Measurements from ENCODE around the gene GSN. TPM values are rescaled to one million over a fixed set of nuclear protein-coding genes. Genes with fewer than 3 reads are reported as not detected.

GSN gene
- total and polyA plus RNA-seq, 4 experiments from 2014 or later, result 1.9 to 8.7 (median 6.0) TPM

DNA sequence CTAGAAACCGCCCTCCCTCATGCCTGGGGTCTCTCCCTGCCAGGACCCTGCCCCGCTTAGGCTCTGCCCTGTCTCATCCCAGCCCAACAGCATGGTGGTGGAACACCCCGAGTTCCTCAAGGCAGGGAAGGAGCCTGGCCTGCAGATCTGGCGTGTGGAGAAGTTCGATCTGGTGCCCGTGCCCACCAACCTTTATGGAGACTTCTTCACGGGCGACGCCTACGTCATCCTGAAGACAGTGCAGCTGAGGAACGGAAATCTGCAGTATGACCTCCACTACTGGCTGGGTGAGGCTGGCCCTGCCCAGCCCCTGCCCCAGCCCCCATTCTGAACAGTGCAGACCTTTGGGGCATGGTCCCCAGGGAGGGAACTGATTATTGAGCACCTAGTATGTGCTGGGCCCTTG, 33.9 kb downstream of the GSN start:
- peaks cover 9% of the 10 kb centered on the region for H3K4me1 ChIP-seq (ENCODE audit: insufficient read depth, low read length)
- ChIA-PET CTCF (ENCODE audit: partially characterized antibody) (interaction anchor here (1.5 kb wide), 1 partner anchor 18 kb away, joined by 6 read pairs; no protein-coding TSS in a partner anchor), POLR2A (ENCODE audit: partially characterized antibody) (no interaction called here)
- H3K9me3 ChIP-seq (ENCODE audit: control insufficient read depth in 1 of 2, low read length in 2 of 2), result no peaks in the 10 kb centered on the region
- peaks cover 14 to 16% (median 15%) of the 10 kb centered on the region in 4 donors for H3K4me1 Mint-ChIP-seq
- H3K27ac ChIP-seq (ENCODE audit: low read depth, low read length), result no peak overlapping the region
- intact Hi-C loops (cut with micrococcal nuclease), result no loop called here
- H3K27ac Mint-ChIP-seq, result peak overlapping the region in 1 of 7 donors; percentile 61
- H3K27me3 ChIP-seq (ENCODE audit: insufficient read depth, low read length), result no peaks in the 10 kb centered on the region
- DNase-seq, result no peak
- no peaks in the 10 kb centered on the region for H3K36me3 ChIP-seq (ENCODE audit: insufficient read depth, low read length)
- H3K4me3 ChIP-seq (ENCODE audit: low read length in 2 of 2), result no peak overlapping the region
- no peaks in the 10 kb centered on the region for H3K9me3 Mint-ChIP-seq
- H3K36me3 Mint-ChIP-seq, result peaks cover 0 to 19% of the 10 kb centered on the region in 2 donors
- H3K27me3 Mint-ChIP-seq, result peaks cover 10 to 15% of the 10 kb centered on the region in 2 donors
- H3K4me3 Mint-ChIP-seq, result no peak overlapping the region

DNA sequence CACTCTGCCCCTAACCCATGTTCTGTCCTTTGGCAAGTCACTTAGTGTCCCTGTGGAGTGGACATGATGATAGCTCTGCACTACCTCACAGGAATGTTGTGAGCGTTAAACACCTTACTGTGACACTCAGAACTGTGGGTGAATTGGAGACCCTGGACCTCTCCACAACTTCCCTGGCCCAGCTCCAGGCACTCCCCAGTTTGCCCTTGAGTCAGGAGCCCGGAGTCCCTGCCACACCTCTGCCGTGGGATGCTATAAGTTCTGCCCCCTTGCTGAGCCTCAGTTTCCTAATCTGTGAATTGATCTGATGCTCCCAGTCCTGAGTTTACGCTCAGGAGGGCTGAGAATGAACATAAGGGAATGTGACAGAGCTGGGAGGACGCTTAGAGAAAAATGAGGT, 34.4 kb downstream of the GSN start:
- H3K4me3 Mint-ChIP-seq, result peak overlapping the region in 1 of 8 donors; percentile 25
- H3K4me1 Mint-ChIP-seq, result peaks cover 14 to 16% (median 15%) of the 10 kb centered on the region in 4 donors
- Histone ChIP-seq H3K27me3 (ENCODE audit: insufficient read depth, low read length) (no peaks in the 10 kb centered on the region), H3K9me3 (ENCODE audit: control insufficient read depth in 1 of 2, low read length in 2 of 2) (no peaks in the 10 kb centered on the region), H3K4me3 (ENCODE audit: low read length in 2 of 2) (no peak overlapping the region), H3K27ac (ENCODE audit: low read depth, low read length) (no peak overlapping the region), H3K4me1 (ENCODE audit: insufficient read depth, low read length) (peaks cover 9% of the 10 kb centered on the region), H3K36me3 (ENCODE audit: insufficient read depth, low read length) (no peaks in the 10 kb centered on the region)
- H3K36me3 Mint-ChIP-seq, result peaks cover 0 to 19% of the 10 kb centered on the region in 2 donors
- H3K27ac Mint-ChIP-seq, result peak overlapping the region in 1 of 7 donors; percentile 61
- H3K9me3 Mint-ChIP-seq, result no peaks in the 10 kb centered on the region
- ChIA-PET CTCF (ENCODE audit: partially characterized antibody) (interaction anchor here (1.5 kb wide), 1 partner anchor 17 kb away, joined by 6 read pairs; no protein-coding TSS in a partner anchor), POLR2A (ENCODE audit: partially characterized antibody) (no interaction called here)
- peaks cover 10 to 15% of the 10 kb centered on the region in 2 donors for H3K27me3 Mint-ChIP-seq
- DNase-seq, result no peak
- intact Hi-C loops (cut with micrococcal nuclease), result no loop called here

DNA sequence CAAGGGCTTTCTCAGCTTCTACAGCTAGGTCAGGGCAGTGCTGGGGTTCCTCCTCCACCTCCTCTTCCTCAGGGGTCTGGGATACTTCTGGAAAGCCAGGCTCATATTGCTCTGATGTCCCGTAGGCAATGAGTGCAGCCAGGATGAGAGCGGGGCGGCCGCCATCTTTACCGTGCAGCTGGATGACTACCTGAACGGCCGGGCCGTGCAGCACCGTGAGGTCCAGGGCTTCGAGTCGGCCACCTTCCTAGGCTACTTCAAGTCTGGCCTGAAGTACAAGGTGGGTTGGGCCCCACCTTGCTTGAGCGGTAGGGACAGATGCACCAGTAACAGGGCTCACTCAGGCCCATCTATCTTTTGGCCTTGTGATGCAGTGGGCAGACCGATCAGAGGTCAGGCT, 34.8 kb downstream of the GSN start:
- Mint-ChIP-seq H3K27me3 (peaks cover 10 to 15% of the 10 kb centered on the region in 2 donors), H3K36me3 (peaks cover 0 to 19% of the 10 kb centered on the region in 2 donors), H3K4me1 (peaks cover 14 to 16% (median 15%) of the 10 kb centered on the region in 4 donors), H3K4me3 (no peak overlapping the region), H3K9me3 (no peaks in the 10 kb centered on the region), H3K27ac (no peak overlapping the region)
- peaks cover 9% of the 10 kb centered on the region for H3K4me1 ChIP-seq (ENCODE audit: insufficient read depth, low read length)
- intact Hi-C loops (cut with micrococcal nuclease), result no loop called here
- H3K4me3 ChIP-seq (ENCODE audit: low read length in 2 of 2), result no peak overlapping the region
- no peak overlapping the region for H3K27ac ChIP-seq (ENCODE audit: low read depth, low read length)
- DNase-seq, result no peak
- ChIA-PET CTCF (ENCODE audit: partially characterized antibody) (interaction anchor here (1.5 kb wide), 1 partner anchor 17 kb away, joined by 6 read pairs; no protein-coding TSS in a partner anchor), POLR2A (ENCODE audit: partially characterized antibody) (no interaction called here)
- no peaks in the 10 kb centered on the region for H3K9me3 ChIP-seq (ENCODE audit: control insufficient read depth in 1 of 2, low read length in 2 of 2)
- H3K27me3 ChIP-seq (ENCODE audit: insufficient read depth, low read length), result no peaks in the 10 kb centered on the region
- H3K36me3 ChIP-seq (ENCODE audit: insufficient read depth, low read length), result no peaks in the 10 kb centered on the region

DNA sequence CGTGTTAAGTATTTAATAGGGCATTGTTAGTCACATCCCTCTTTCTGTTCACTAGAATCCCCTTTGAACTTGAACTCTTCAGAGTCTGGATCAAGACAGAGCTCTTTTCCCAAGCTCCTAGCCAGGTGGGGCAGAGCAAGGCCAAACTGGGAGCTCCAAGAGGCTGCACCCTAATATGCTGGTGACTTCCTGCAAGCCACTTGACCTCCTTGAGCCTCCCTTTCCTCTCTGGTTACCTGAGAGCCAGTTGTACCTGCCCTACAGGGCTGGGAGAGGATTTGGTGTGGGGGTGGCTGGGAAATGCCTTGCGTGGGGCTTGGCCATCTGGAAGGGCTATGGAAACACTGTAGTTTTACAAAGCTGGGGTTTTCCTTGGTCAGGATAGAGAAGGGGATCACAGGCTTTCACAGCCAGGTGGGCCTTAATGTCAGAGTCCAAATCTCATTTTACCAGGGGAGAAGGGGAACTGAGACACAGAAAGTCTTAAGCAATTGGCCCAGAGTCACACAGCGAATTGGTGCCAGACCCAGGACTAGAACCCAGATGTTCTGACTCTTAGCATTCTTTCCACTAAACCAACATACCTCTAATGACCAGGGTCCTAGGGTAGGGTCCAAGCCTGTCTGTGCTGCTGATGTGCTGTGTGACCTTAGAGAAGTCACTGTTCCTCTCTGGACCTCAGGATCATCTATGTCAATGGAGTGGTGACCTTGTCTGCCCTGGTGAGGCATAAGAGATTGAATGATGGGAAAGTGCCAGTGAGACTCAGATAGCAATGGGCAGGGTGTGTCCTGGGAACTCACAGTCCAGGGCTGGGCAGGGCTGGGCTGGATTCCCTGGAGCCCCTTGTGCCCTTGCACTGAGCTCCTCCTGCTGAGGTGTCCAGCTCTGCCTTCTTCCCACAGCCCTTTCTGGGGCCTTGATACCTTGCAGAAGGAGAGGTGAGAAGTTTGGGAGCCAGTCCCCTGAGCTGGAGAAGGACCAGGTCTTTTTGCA, 35.8 kb downstream of the GSN start:
- CTCF ChIA-PET (ENCODE audit: partially characterized antibody), result interaction anchor here (1.5 kb wide), 1 partner anchor 16 kb away, joined by 6 read pairs; no protein-coding TSS in a partner anchor

DNA sequence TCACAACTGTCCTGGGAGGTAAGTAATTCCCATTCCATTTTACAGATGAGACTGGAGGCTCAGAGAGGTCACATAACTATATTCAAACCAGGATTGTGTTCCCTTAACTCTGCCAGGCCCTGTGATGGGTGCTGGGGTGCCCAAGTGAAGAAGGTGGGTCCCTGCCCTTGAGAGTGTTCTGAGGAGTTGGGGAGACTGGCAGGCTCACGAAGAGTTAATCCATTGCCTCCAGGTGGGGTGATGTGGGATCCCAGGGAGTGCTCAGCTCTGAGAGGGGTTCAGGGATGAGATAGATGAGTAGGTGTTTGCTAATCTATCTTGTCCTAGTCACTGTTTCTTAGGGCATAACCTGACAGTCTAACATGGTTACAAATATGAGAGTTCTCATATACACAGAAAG, 36.7 kb downstream of the GSN start:
- Histone ChIP-seq H3K4me3 (ENCODE audit: low read length in 2 of 2) (no peak overlapping the region), H3K36me3 (ENCODE audit: insufficient read depth, low read length) (no peaks in the 10 kb centered on the region), H3K4me1 (ENCODE audit: insufficient read depth, low read length) (no peaks in the 10 kb centered on the region), H3K9me3 (ENCODE audit: control insufficient read depth in 1 of 2, low read length in 2 of 2) (no peaks in the 10 kb centered on the region), H3K27ac (ENCODE audit: low read depth, low read length) (no peak overlapping the region), H3K27me3 (ENCODE audit: insufficient read depth, low read length) (no peaks in the 10 kb centered on the region)
- DNase-seq, result no peak
- peak overlapping the region in 1 of 7 donors; percentile 64 for H3K27ac Mint-ChIP-seq
- H3K27me3 Mint-ChIP-seq, result peaks cover 7 to 9% of the 10 kb centered on the region in 2 donors
- ChIA-PET POLR2A (ENCODE audit: partially characterized antibody) (no interaction called here), CTCF (ENCODE audit: partially characterized antibody) (no interaction called here)
- H3K36me3 Mint-ChIP-seq, result peaks cover under 1 to 19% of the 10 kb centered on the region in 2 donors
- intact Hi-C loops (cut with micrococcal nuclease), result no loop called here
- H3K4me3 Mint-ChIP-seq, result no peak overlapping the region
- H3K9me3 Mint-ChIP-seq, result no peaks in the 10 kb centered on the region
- H3K4me1 Mint-ChIP-seq, result peaks cover 7 to 8% (median 7%) of the 10 kb centered on the region in 4 donors

More for the DNA sequence above, 35.8 kb downstream of the GSN start:
- peaks cover 9 to 13% of the 10 kb centered on the region in 2 donors for H3K27me3 Mint-ChIP-seq
- Histone ChIP-seq H3K36me3 (ENCODE audit: insufficient read depth, low read length) (no peaks in the 10 kb centered on the region), H3K4me1 (ENCODE audit: insufficient read depth, low read length) (peaks cover 6% of the 10 kb centered on the region), H3K27me3 (ENCODE audit: insufficient read depth, low read length) (no peaks in the 10 kb centered on the region), H3K4me3 (ENCODE audit: low read length in 2 of 2) (no peak overlapping the region), H3K9me3 (ENCODE audit: control insufficient read depth in 1 of 2, low read length in 2 of 2) (no peaks in the 10 kb centered on the region), H3K27ac (ENCODE audit: low read depth, low read length) (no peak overlapping the region)
- no peak overlapping the region for H3K27ac Mint-ChIP-seq
- H3K36me3 Mint-ChIP-seq, result peaks cover 0 to 19% of the 10 kb centered on the region in 2 donors
- no peak overlapping the region for H3K4me3 Mint-ChIP-seq
- intact Hi-C loops (cut with micrococcal nuclease), result no loop called here
- POLR2A ChIA-PET (ENCODE audit: partially characterized antibody), result no interaction called here
- H3K4me1 Mint-ChIP-seq, result peaks cover 9 to 13% (median 11%) of the 10 kb centered on the region in 4 donors
- no peaks in the 10 kb centered on the region for H3K9me3 Mint-ChIP-seq
- no peak for DNase-seq

DNA sequence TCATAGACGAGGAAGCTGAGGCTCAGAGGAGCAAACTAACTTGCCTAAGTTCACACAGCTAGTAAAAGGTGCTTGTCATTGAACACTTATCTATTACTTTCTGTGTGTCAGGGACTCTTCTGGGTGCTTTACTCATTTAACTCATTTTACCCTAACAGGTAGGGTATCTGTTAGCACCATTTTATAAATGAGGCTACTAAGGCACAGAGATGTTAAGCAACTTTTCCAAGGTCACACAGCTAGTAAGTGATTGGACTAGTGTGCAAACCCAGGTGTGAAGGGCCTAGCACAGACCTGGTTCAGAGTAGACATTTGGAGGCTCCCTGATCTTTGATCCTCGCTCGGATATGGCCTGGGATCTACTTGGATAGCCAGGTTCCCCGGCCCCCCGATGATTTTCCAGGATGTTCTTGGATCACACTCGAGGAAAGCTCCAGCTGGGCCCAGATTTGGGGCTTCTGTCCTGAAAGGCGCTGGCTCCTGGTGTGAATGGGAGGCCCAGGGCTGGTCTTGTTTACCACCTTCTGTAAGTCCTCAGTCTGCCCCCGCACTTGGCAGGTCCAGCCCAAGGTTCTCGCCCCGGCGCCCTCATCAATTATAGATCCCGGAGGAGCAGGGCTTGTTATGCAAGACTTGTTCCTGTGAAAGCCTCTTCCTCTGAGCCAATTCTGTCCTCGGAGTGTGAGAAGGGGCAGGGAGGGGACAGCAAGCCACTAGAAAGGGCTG, 37.5 kb downstream of the GSN start:
- intact Hi-C loops (cut with micrococcal nuclease), result no loop called here
- Mint-ChIP-seq H3K27ac (no peak overlapping the region), H3K9me3 (no peaks in the 10 kb centered on the region), H3K4me1 (peaks cover 1 to 2% (median 2%) of the 10 kb centered on the region in 4 donors), H3K27me3 (peaks cover 2 to 4% of the 10 kb centered on the region in 2 donors), H3K36me3 (peaks cover 4 to 14% of the 10 kb centered on the region in 2 donors), H3K4me3 (no peak overlapping the region)
- no peaks in the 10 kb centered on the region for H3K9me3 ChIP-seq (ENCODE audit: control insufficient read depth in 1 of 2, low read length in 2 of 2)
- POLR2A ChIA-PET (ENCODE audit: partially characterized antibody), result no interaction called here
- no peaks in the 10 kb centered on the region for H3K27me3 ChIP-seq (ENCODE audit: insufficient read depth, low read length)
- DNase-seq, result no peak
- H3K27ac ChIP-seq (ENCODE audit: low read depth, low read length), result no peak overlapping the region
- no peaks in the 10 kb centered on the region for H3K36me3 ChIP-seq (ENCODE audit: insufficient read depth, low read length)
- no peaks in the 10 kb centered on the region for H3K4me1 ChIP-seq (ENCODE audit: insufficient read depth, low read length)
- H3K4me3 ChIP-seq (ENCODE audit: low read length in 2 of 2), result no peak overlapping the region
- CTCF ChIA-PET (ENCODE audit: partially characterized antibody), result interaction anchor here (1.1 kb wide), 1 partner anchor 14 kb away, joined by 4 read pairs; no protein-coding TSS in a partner anchor

DNA sequence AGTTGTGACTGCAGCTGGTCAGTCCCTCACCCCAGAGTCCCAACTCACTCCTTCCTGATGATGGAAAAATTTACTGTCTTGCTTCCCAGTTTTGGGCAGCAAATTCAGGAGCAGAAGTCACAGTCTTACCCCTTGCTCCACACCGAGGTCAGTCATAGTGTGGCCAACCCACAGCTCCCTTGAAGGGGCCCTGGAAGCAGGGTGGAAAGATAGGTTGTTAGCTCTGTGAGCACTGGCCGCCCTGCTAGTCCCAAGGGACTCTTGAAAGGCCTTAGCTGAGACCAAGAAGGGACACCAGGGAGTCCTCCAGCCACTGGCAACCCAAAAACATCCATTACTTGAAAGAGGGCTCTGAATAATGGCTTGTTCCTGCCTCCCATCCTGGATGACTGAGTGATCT, 40.0 kb downstream of the GSN start:
- CTCF ChIA-PET (ENCODE audit: partially characterized antibody), result interaction anchor here (1.2 kb wide), 1 partner anchor 12 kb away, joined by 5 read pairs; no protein-coding TSS in a partner anchor
- no peaks in the 10 kb centered on the region for H3K4me1 Mint-ChIP-seq
- DNase-seq, result no peak
- no peaks in the 10 kb centered on the region for H3K4me1 ChIP-seq (ENCODE audit: insufficient read depth, low read length)
- H3K9me3 Mint-ChIP-seq, result no peaks in the 10 kb centered on the region
- H3K36me3 ChIP-seq (ENCODE audit: insufficient read depth, low read length), result no peaks in the 10 kb centered on the region
- no peaks in the 10 kb centered on the region for H3K27me3 Mint-ChIP-seq
- POLR2A ChIA-PET (ENCODE audit: partially characterized antibody), result no interaction called here
- H3K36me3 Mint-ChIP-seq, result peaks cover 8 to 18% of the 10 kb centered on the region in 2 donors
- H3K4me3 Mint-ChIP-seq, result no peak overlapping the region
- H3K27ac ChIP-seq (ENCODE audit: low read depth, low read length), result no peak overlapping the region
- no peaks in the 10 kb centered on the region for H3K9me3 ChIP-seq (ENCODE audit: control insufficient read depth in 1 of 2, low read length in 2 of 2)
- intact Hi-C loops (cut with micrococcal nuclease), result no loop called here
- no peaks in the 10 kb centered on the region for H3K27me3 ChIP-seq (ENCODE audit: insufficient read depth, low read length)
- H3K4me3 ChIP-seq (ENCODE audit: low read length in 2 of 2), result no peak overlapping the region
- peak overlapping the region in 1 of 7 donors; percentile 36 for H3K27ac Mint-ChIP-seq
